ENCODE data around the gene PDZD8.

GRCh38 chr10:117253908-117254307 is 121.3 kb downstream of the PDZD8 start:
- TF ChIP-seq, protein P1, sequence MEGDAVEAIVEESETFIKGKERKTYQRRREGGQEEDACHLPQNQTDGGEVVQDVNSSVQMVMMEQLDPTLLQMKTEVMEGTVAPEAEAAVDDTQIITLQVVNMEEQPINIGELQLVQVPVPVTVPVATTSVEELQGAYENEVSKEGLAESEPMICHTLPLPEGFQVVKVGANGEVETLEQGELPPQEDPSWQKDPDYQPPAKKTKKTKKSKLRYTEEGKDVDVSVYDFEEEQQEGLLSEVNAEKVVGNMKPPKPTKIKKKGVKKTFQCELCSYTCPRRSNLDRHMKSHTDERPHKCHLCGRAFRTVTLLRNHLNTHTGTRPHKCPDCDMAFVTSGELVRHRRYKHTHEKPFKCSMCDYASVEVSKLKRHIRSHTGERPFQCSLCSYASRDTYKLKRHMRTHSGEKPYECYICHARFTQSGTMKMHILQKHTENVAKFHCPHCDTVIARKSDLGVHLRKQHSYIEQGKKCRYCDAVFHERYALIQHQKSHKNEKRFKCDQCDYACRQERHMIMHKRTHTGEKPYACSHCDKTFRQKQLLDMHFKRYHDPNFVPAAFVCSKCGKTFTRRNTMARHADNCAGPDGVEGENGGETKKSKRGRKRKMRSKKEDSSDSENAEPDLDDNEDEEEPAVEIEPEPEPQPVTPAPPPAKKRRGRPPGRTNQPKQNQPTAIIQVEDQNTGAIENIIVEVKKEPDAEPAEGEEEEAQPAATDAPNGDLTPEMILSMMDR (IDR thresholded peaks at IDR 0.05), result no peak
- TF ChIP-seq POLR2A (IDR thresholded peaks at IDR 0.05; ENCODE audit: low read depth) (no peak), POLR2AphosphoS5 (IDR thresholded peaks at IDR 0.05) (no peak), EP300 (IDR thresholded peaks at IDR 0.05) (no peak)
